GM12878 (cell line): ENCODE data around the gene PTGS1. TPM values are rescaled to one million over a fixed set of nuclear protein-coding genes. Genes with fewer than 3 reads are reported as not detected.
"Not testable (repeated sequence)": the region's sequence is repeated elsewhere in the genome, so short reads cannot be mapped to it uniquely, and the experiment has no call there.

ENCODE experiments used
- ATAC-seq: fragments of 200-7000 bp; cut with Tn5 transposase; 3 replicates; pipeline ENCODE4 v1.9.1; 2020; ENCODE audit warnings: mild to moderate bottlenecking, moderate library complexity
- BruUV-seq: library from RNA; stranded (reverse); fragments of 400-500 nt; replicated peaks from 2 replicates; lab custom pipeline; 2021; lab: Mats Ljungman, UMichigan
- CTCF ChIA-PET: fragments of 300-600 bp; sonication (Branson Sonifier 250); formaldehyde crosslinking; extraction: SDS; loops from one replicate; lab custom pipeline; 2021; ENCODE audit warnings: inconsistent platforms; lab: Yijun Ruan, JAX
- POLR2A ChIA-PET: fragments of 350-600 bp; formaldehyde crosslinking; extraction: SDS; loops from one replicate; lab custom pipeline; 2021; ENCODE audit warnings: inconsistent platforms; lab: Charles Lee
- RAD21 ChIA-PET: fragments of 300-600 bp; sonication (Branson Sonifier 250); formaldehyde crosslinking; loops from one replicate; lab custom pipeline; 2023; ENCODE audit warnings: antibody characterized with exemption; ENCODE audit not compliant: unreplicated experiment; lab: Charles Lee
- SMC1A ChIA-PET: fragments of 300-600 bp; sonication (Branson Sonifier 250); formaldehyde crosslinking; loops from one replicate; lab custom pipeline; 2023; ENCODE audit not compliant: unreplicated experiment, uncharacterized antibody; lab: Charles Lee
- DNase-seq: peaks from one replicate; pipeline ENCODE4 v3.0.0-alpha.2; 2011; ENCODE audit warnings: low read depth, low spot score
- FAIRE-seq: peaks from 3 replicates; lab custom pipeline; 2011; peaks lifted over from hg19 to GRCh38; lab: Jason Lieb, UNC
- H2AFZ ChIP-seq: 2 replicates; pipeline ENCODE4 v1.6.0; 2011; ENCODE audit warnings: low read depth, low read length, control low read depth; ENCODE audit not compliant: control insufficient read depth
- H3K27ac ChIP-seq: 2 replicates; pipeline ENCODE4 v1.5.1; 2011; ENCODE audit warnings: control low read depth; ENCODE audit not compliant: control insufficient read depth, insufficient read depth
- H3K27me3 ChIP-seq, 2 experiments: replicated peaks in 1 of 2; 2 replicates each; pipeline versions ENCODE4 v1.6.0 to v1.6.1; 2011; ENCODE audit warnings: low read length in 1 of 2; ENCODE audit not compliant: control insufficient read depth in 2 of 2, insufficient read depth in 2 of 2
- H3K36me3 ChIP-seq, 2 experiments: 2 replicates each; pipeline ENCODE4 v1.5.1; 2011; ENCODE audit warnings: low read length in 1 of 2; ENCODE audit not compliant: control insufficient read depth in 2 of 2, insufficient read depth in 2 of 2
- H3K4me1 ChIP-seq: 2 replicates; pipeline ENCODE4 v1.6.1; 2011; ENCODE audit warnings: mild to moderate bottlenecking, low read length, moderate library complexity, mixed read lengths; ENCODE audit not compliant: control insufficient read depth, insufficient read depth
- H3K4me2 ChIP-seq: 2 replicates; pipeline ENCODE4 v1.6.0; 2011; ENCODE audit warnings: control low read depth; ENCODE audit not compliant: control insufficient read depth, insufficient read depth
- H3K4me3 ChIP-seq: fragments of 200-600 bp; sonication (generic); 2 replicates; pipeline ENCODE4 v1.5.1; 2016
- H3K79me2 ChIP-seq: 2 replicates; pipeline ENCODE4 v1.6.0; 2011; ENCODE audit warnings: low read length; ENCODE audit not compliant: control insufficient read depth, insufficient read depth
- H3K9ac ChIP-seq: 2 replicates; pipeline ENCODE4 v1.8.0; 2011; ENCODE audit warnings: low read length, control low read depth, mixed read lengths; ENCODE audit not compliant: control insufficient read depth, insufficient read depth
- H3K9me3 ChIP-seq: replicated peaks from 3 replicates; pipeline ENCODE4 v1.5.1; 2011; ENCODE audit warnings: mild to moderate bottlenecking, low read length; ENCODE audit not compliant: control insufficient read depth, insufficient read depth
- H4K20me1 ChIP-seq: 2 replicates; pipeline ENCODE4 v1.6.0; 2011; ENCODE audit not compliant: control insufficient read depth, insufficient read depth
- BCL11A ChIP-seq: IDR thresholded peaks from 2 replicates; pipeline ENCODE4 v1.6.1; 2011; ENCODE audit warnings: low read depth, low read length
- CREB1 ChIP-seq: IDR thresholded peaks from 2 replicates; pipeline ENCODE4 v1.6.1; 2012; ENCODE audit warnings: low read depth, mild to moderate bottlenecking, inconsistent platforms
- IRF4 ChIP-seq: IDR thresholded peaks from 2 replicates; pipeline ENCODE4 v1.6.1; 2011; ENCODE audit warnings: low read depth, low read length
- MYC ChIP-seq: IDR thresholded peaks from 2 replicates; pipeline ENCODE4 v1.6.1; 2011; ENCODE audit warnings: mild to moderate bottlenecking, low read length, moderate library complexity, inconsistent platforms; ENCODE audit not compliant: insufficient read depth, insufficient replicate concordance, insufficient read length, severe bottlenecking
- NFXL1 ChIP-seq: fragments of 450-650 bp; IDR thresholded peaks from 2 replicates; pipeline ENCODE4 v1.6.1; 2017; ENCODE audit warnings: antibody characterized with exemption, mild to moderate bottlenecking, borderline replicate concordance
- NR2F1 ChIP-seq: fragments of 450-650 bp; conservative IDR thresholded peaks from 2 replicates; pipeline ENCODE4 v1.6.1; 2017; ENCODE audit warnings: mild to moderate bottlenecking
- RAD51 ChIP-seq: fragments of 450-650 bp; IDR thresholded peaks from 2 replicates; pipeline ENCODE4 v1.6.1; 2016; ENCODE audit warnings: moderate library complexity, mild to moderate bottlenecking, inconsistent platforms
- REST ChIP-seq: IDR thresholded peaks from 2 replicates; pipeline ENCODE4 v1.6.1; 2012; ENCODE audit warnings: mild to moderate bottlenecking, low read depth, low read length
- RFX5 ChIP-seq: IDR thresholded peaks from 2 replicates; pipeline ENCODE4 v1.6.1; 2011; ENCODE audit warnings: low read depth, low read length, improper control_type of control experiment
- SP1 ChIP-seq: IDR thresholded peaks from one replicate; pipeline ENCODE4 v1.6.1; 2011; ENCODE audit warnings: low read depth, low read length
- SREBF1 ChIP-seq: IDR thresholded peaks from 2 replicates; pipeline ENCODE4 v1.6.1; 2012; ENCODE audit warnings: mild to moderate bottlenecking, low read length
- STAT3 ChIP-seq: IDR thresholded peaks from 2 replicates; pipeline ENCODE4 v1.6.1; 2011; ENCODE audit warnings: low read depth, low read length, improper control_type of control experiment
- TARDBP ChIP-seq: IDR thresholded peaks from 2 replicates; pipeline ENCODE4 v1.6.1; 2016; ENCODE audit warnings: borderline replicate concordance
- ZNF207 ChIP-seq: fragments of 450-650 bp; IDR thresholded peaks from 2 replicates; pipeline ENCODE4 v1.6.1; 2014; ENCODE audit warnings: antibody characterized with exemption, mild to moderate bottlenecking, borderline replicate concordance
- WGBS: methylation state at CpG from one replicate; pipeline ENCODE4 v1.1.6; 2016; ENCODE audit warnings: low lambda C conversion rate; ENCODE audit not compliant: insufficient replicate concordance, insufficient coverage; ENCODE audit errors: missing lambda C conversion rate; 5-methylcytosine and 5-hydroxymethylcytosine counted together
- in situ Hi-C: fragments of 300-500 bp; cut with MboI; formaldehyde crosslinking; loops from 9 replicates; pipeline ENCODE4 v1.14.3; 2018; ENCODE audit warnings: mixed read lengths
- intact Hi-C: fragments of 100-400 bp; cut with micrococcal nuclease; formaldehyde crosslinking; loops from one replicate; pipeline ENCODE4 v1.14.2; 2022; ENCODE audit not compliant: unreplicated experiment
- polyA plus RNA-seq, 11 experiments: library from polyadenylated mRNA; depleted of rRNA in 4 of 11; unstranded in 6 of 11; stranded (reverse) in 5 of 11; fragments of >200 nt; fragmentation: Nextera tagmentation in 4 of 11; fragmentation: Illumina TruSeq in 1 of 11; extraction: Ambion mirVana in 4 of 11; extraction: Trizol in 1 of 11; gene quantifications; 1 replicate in 1 of 11; 2 replicates in 10 of 11; pipeline versions ENCODE4 v1.2.1 to v1.2.3, GENCODE V29; 2011 to 2016; ENCODE audit warnings: inconsistent platforms in 2 of 11, missing spikeins in 2 of 11, low read depth in 1 of 11
- total RNA-seq, 4 experiments: library from RNA; depleted of rRNA in 3 of 4; stranded (reverse); fragments of >200 nt in 3 of 4; fragmentation: Illumina TruSeq in 1 of 4; extraction: Trizol in 1 of 4; gene quantifications; 2 replicates each; pipeline versions ENCODE4 v1.2.1 to v1.2.3, GENCODE V29; 2013 to 2021
- TF ChIP-seq, protein P1 (sequence below): fragments of 450-650 bp; IDR thresholded peaks from 2 replicates; pipeline ENCODE4 v1.6.1; 2017; ENCODE audit warnings: mild to moderate bottlenecking, low read depth, inconsistent platforms; ENCODE audit not compliant: poor library complexity, severe bottlenecking

Gene PTGS1
- total and polyA plus RNA-seq, 10 of the 15 experiments (the other 5 are each of a cell fraction or from before 2014, with no cell fraction given), result 0.16 to 2.8 (median 0.96) TPM

DNA sequence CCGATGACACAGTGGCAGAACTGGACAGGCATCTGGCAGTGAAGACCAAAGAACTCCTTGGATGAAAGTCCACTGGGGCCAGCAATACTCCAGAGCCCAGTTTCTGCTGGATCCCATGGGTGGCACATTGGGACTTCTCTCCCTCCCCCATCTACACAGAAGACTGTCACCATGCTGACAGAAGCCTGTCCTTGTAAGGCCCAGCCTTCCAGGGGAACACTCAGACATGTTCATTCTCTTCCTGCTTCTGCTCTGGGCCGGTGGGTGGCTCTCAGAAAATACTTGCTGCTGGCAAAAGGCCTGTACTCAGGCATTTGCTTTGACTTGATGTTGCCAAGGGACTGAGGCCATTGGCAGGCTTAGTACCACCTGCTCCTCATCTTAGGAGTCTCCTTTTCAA, 48.3 kb upstream of the PTGS1 start:
- Histone ChIP-seq H3K9me3 (no peaks in the 10 kb centered on the region), H3K9ac (no peak overlapping the region), H3K36me3 (peaks cover 11% of the 10 kb centered on the region in 2 experiments; a peak in 3 of 4 replicates), H3K4me2 (no peak overlapping the region), H2AFZ (no peak overlapping the region), H3K27me3 (no peaks in the 10 kb centered on the region), H3K4me1 (peaks cover 7% of the 10 kb centered on the region; the same call in 1 of the 2 replicates), H4K20me1 (no peaks in the 10 kb centered on the region), H3K27ac (no peak overlapping the region), H3K79me2 (no peaks in the 10 kb centered on the region), H3K4me3 (no peak overlapping the region)
- WGBS, result 97% methylated on average over 2 of the region's 2 CpGs
- TF ChIP-seq SREBF1 (no peak), ZNF207 (no peak), BCL11A (no peak), TARDBP (no peak), SP1 (no peak), IRF4 (no peak), NR2F1 (no peak), RFX5 (no peak), REST (no peak), STAT3 (no peak), NFXL1 (no peak), MYC (no peak), CREB1 (no peak), RAD51 (no peak)
- TF ChIP-seq, protein P1, sequence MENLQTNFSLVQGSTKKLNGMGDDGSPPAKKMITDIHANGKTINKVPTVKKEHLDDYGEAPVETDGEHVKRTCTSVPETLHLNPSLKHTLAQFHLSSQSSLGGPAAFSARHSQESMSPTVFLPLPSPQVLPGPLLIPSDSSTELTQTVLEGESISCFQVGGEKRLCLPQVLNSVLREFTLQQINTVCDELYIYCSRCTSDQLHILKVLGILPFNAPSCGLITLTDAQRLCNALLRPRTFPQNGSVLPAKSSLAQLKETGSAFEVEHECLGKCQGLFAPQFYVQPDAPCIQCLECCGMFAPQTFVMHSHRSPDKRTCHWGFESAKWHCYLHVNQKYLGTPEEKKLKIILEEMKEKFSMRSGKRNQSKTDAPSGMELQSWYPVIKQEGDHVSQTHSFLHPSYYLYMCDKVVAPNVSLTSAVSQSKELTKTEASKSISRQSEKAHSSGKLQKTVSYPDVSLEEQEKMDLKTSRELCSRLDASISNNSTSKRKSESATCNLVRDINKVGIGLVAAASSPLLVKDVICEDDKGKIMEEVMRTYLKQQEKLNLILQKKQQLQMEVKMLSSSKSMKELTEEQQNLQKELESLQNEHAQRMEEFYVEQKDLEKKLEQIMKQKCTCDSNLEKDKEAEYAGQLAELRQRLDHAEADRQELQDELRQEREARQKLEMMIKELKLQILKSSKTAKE, result no peak
- intact Hi-C loops, result no loop called here
- DNase-seq, result no peak
- ChIA-PET RAD21 (no interaction called here), CTCF (no interaction called here), SMC1A (no interaction called here), POLR2A (no interaction called here)
- no peak for FAIRE-seq
- ATAC-seq, result no peak
- no TSS peak for BruUV-seq
- in situ Hi-C loops, result no loop called here

DNA sequence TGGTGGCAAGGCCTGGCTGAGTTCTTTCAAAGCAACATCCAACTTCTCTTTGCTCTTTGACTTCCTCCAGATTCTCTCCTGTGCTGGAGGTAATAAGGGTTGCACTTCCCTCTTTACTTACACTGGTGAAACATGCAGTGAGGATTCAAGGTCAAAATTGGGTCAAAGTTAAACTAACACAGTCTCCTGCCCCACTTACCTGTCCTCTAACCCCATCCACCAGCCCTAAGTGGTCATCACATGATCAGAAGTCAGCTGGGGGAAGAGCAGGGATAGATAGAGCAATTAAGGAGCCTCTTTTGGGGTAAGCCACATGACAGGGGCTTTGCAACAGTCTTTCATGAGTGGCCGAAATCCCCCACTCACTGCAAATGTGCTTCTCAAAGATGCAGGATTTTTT, 46.2 kb upstream of the PTGS1 start:
- H4K20me1 ChIP-seq, CTCF ChIA-PET, SMC1A ChIA-PET, intact Hi-C loops, RAD21 ChIA-PET, ATAC-seq, POLR2A ChIA-PET, H3K9ac ChIP-seq, H3K27me3 ChIP-seq, FAIRE-seq, H2AFZ ChIP-seq, DNase-seq, H3K4me1 ChIP-seq, H3K4me2 ChIP-seq, in situ Hi-C loops, H3K4me3 ChIP-seq, H3K79me2 ChIP-seq, BruUV-seq, H3K9me3 ChIP-seq, H3K27ac ChIP-seq: not testable (repeated sequence)
- WGBS, result 100% methylated on average over 1 of the region's 1 CpG
- peaks cover 11% of the 10 kb centered on the region in 2 experiments; a peak in 3 of 4 replicates for H3K36me3 ChIP-seq
